GM20431 (cell line): ENCODE measurements around the gene SYNJ1.
"Not testable (repeated sequence)": the region's sequence is repeated elsewhere in the genome, so short reads cannot be mapped to it uniquely, and the experiment has no call there.

Experiments used
- in situ Hi-C: fragments of 300-500 bp; cut with MseI, MboI; formaldehyde crosslinking; loops from one replicate; pipeline ENCODE4 v1.15.0; 2020; ENCODE audit warnings: low sequenced_read_pairs; ENCODE audit not compliant: unreplicated experiment

Gene SYNJ1

GRCh38 chr21:32702702-32703101, 25.1 kb downstream of the SYNJ1 start:
- in situ Hi-C loops: no loop called here

DNA sequence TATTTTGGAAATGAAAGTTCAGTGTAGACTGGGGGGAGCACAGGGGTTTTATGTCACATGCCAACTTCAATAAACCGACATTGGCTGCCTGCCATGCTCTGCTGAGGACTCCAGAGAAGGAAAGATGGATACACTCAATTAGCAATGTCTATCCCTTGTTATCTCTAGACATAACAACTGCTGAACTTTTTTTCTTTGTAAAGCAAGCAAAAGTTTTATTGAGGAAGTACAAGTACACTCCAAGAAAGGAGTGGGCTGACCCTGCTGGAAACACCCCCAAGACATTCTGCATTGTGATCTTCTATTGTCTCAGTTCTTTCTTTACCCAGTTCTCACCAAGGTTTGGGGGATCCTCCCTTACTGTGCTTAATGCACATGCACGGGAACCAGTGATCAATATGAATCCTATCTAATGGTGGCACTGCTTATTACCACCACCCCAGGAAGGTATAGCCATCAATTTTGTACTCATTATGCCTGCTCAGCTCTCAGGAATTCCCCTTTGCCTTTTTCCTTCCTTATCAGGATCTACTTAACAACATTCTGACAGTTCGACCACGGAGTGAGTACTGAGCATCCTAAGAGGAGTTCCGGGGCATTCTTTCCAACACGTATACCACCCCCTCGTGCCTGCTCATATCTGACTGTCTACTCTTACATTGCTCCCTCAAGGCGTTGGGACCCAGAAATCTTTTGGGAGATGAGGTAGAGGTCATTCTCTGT, 28.7 kb downstream of the SYNJ1 start:
- in situ Hi-C loops: no loop called here

- in situ Hi-C loops: no loop called here
These were observed 29.5 kb downstream of the SYNJ1 start for GRCh38 chr21:32698286-32698685.

DNA sequence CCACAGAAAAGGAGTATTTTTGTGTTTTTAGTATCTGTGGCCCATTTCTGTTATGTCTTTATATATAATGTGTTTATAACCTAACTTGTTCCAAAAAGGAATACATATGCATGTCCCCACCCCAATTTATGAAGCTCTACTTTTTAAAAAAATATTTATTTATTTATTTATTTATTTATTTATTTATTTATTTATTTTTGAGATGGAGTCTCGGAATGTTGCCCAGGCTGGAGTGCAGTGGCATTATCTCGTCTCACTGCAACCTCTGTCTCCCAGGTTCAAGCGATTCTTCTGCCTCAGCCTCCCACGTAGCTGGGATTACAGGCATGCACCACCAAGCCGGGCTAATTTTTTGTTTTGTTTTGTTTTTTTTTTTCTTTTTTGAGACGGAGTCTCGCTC, 32.3 kb downstream of the SYNJ1 start:
- in situ Hi-C loops: not testable (repeated sequence)

- in situ Hi-C loops: no loop called here
These were observed 34.2 kb downstream of the SYNJ1 start for GRCh38 chr21:32693581-32693980.

GRCh38 chr21:32690085-32690484, 37.7 kb downstream of the SYNJ1 start:
- in situ Hi-C loops: no loop called here

DNA sequence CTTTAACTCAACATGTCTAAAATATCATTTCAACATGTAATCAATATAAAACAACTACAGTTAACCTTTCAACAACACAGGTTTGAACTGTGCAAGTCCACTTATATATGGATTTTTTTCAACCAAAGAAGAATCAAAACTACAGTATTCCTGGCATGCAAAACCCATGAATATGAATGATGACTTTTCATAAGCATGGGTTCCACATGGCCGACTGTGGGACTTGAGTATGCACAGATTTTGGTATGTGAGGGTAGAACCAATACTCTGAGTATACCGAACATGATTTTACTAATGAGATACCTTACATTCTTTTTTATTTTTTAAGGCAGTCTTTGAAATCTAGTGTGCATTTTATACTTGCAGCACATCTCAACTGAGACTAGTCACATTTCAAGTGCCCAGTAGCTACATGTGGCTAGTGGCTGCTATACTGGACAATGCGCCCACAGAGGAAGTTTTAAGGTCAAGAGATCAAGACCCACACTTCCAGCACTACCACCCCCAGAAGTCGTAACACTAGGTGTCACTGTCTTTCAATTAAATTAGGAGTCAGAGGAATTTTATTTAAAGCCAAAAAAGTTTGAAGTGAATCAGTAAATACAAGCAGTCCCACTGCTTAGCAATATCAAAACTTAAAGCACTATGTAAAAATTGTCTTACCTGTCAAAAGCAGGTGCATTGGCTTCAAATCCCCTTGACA, 40.0 kb downstream of the SYNJ1 start:
- in situ Hi-C loops: no loop called here

DNA sequence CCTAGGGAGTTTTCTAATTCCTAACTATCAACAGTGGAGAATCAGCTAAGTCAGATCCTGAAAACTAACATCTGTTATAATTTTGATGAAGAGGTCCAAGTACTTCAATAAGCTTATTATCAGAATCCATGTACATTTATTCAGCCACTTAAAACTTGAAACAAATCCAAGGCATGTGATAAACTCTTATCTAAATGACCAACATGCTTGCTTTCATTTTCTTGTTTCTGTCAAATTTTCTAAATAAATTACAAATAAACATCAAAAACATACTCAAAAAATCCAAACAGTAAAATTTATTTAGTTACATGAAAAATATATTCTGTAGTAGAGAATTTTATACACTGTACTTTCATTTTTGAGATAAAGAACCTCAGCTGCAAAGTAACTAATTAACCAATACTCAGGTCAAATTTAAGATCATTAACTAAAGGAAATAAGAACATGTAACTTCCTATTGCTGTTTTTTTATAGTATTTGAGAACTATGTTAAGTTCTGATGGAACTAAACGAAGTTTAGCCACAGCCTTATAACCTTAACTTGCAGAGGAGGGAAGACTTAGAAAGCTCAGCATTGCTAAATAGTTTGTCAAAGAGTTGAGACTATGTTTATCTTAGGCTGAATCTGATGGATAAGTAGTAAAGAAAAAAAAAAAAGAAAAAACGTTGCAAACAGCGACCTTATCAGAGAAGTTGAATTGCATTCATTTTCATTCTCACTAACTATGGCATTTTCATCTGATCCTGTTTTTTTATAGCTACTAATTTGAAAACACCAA, 44.9 kb downstream of the SYNJ1 start:
- in situ Hi-C loops: no loop called here

DNA sequence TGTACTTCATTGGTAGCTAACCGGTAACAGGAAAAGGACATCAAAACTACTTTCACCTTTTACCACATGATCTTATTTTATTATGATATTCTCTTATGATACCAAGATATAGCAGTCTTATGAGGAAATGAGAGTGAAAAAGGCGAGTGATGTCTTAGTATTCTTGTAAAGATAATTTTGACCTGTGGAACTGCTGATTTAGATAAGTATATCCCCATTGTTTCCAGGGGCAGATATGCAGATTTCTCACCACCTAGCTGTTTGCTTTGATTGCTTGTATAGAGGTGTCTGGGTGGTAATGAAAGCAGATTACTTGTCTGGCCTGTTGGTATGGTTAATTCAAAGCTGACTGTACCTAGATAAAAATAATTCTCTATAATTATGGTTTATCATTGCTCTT, 53.1 kb downstream of the SYNJ1 start:
- in situ Hi-C loops: no loop called here

- in situ Hi-C loops: no loop called here
These were observed 53.8 kb downstream of the SYNJ1 start for GRCh38 chr21:32674038-32674437.

- in situ Hi-C loops: no loop called here
These were observed 61.6 kb downstream of the SYNJ1 start for GRCh38 chr21:32666258-32666657.

DNA sequence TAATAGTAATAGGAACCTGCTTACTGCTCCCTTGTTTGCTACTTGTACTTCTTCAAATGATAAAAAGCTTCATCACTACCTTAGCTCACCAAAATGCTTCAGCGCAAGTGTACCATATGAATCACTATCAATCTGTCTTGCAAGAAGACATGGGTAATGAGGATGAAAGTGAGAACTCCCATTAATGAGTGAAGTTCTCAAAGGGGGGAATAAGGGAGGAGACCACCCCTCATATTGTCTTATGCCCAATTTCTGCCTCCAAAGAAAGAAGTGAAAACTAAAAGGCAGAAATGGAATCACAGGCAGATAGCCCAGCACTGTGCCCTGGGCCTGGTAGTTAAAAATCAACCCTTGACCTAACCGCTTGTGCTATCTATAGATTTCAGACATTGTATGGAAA, 63.7 kb downstream of the SYNJ1 start:
- in situ Hi-C loops: not testable (repeated sequence)

DNA sequence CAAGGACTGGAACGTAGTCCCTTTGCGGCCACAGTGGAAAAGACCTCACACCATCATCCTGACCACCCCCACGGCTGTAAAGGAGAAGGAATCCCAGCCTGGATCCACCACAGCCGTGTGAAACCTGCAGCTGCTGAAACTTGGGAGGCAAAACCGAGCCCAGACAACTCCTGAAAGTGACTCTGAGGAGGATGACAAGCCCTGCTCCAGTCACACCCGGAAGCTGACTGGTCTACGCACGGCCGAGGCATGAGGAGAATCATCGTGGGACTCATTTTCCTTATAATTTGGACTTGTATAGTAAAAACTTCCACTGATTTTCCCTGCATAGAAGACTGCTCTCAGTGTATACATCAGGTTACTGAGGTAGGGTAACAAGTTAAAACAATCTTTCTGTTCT, 65.8 kb downstream of the SYNJ1 start:
- in situ Hi-C loops: not testable (repeated sequence)

- in situ Hi-C loops: not testable (repeated sequence)
These were observed 66.6 kb downstream of the SYNJ1 start for GRCh38 chr21:32661026-32661782.

- in situ Hi-C loops: loop anchor here (10.0 kb wide), 1 partner anchor 156 kb away; a partner anchor contains a TSS
These were observed 69.3 kb downstream of the SYNJ1 start for GRCh38 chr21:32658524-32658923.

GRCh38 chr21:32653326-32653901, 74.4 kb downstream of the SYNJ1 start:
- in situ Hi-C loops: loop anchor here (10.0 kb wide), 1 partner anchor 161 kb away; a partner anchor contains a TSS

DNA sequence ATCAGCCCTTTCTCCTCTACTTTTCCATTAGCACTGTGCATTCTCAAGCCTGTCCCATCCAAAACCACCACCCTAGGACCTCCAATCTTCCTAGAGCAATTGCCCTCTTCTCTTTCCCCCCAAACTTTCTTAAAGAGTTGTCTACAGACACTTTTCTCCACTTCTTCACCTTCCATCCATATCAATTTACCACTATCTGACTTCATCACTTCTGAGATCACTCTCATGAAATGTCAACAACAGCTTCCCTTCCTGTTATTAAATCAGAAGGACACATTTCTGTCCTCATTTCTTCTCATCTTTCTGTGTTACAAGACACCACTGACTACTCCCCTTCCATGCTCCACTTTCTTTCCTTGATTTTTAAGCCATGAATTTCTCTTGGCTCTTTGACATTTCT, 79.6 kb downstream of the SYNJ1 start:
- in situ Hi-C loops: no loop called here

GRCh38 chr21:32645261-32646182, 82.3 kb downstream of the SYNJ1 start:
- in situ Hi-C loops: no loop called here
